GM19395 (cell line): Measurements from ENCODE around the gene PDE6C.

Experiments
- ATAC-seq: cut with Tn5 transposase; IDR thresholded peaks from one replicate; pipeline ENCODE4 v1.9.1; 2021; ENCODE audit warnings: mild to moderate bottlenecking, moderate library complexity; ENCODE audit not compliant: unreplicated experiment

The PDE6C gene

DNA sequence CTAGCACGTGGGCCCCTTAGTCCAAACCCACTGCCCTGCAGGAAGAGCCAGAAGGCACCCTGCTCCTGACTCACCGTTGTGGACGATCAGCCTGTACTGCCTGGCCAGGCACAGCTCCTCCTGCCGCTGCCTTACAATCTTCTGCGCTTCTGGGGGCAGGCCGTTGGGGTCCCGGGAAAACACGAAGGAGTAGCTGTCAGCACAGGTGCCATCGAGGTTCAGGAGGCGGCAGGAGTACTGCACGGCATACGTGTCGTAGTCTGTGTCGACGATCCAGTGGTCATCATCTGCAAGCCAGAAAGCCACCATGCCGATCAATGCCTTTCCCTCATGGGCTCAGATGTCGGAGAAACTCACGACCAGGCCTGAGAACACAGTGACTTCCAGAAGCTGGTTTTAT lies 18.6 kb upstream of the PDE6C start:
- ATAC-seq, result no peak

GRCh38 chr10:93594518-93594917 lies 17.8 kb upstream of the PDE6C start:
- no peak for ATAC-seq

DNA sequence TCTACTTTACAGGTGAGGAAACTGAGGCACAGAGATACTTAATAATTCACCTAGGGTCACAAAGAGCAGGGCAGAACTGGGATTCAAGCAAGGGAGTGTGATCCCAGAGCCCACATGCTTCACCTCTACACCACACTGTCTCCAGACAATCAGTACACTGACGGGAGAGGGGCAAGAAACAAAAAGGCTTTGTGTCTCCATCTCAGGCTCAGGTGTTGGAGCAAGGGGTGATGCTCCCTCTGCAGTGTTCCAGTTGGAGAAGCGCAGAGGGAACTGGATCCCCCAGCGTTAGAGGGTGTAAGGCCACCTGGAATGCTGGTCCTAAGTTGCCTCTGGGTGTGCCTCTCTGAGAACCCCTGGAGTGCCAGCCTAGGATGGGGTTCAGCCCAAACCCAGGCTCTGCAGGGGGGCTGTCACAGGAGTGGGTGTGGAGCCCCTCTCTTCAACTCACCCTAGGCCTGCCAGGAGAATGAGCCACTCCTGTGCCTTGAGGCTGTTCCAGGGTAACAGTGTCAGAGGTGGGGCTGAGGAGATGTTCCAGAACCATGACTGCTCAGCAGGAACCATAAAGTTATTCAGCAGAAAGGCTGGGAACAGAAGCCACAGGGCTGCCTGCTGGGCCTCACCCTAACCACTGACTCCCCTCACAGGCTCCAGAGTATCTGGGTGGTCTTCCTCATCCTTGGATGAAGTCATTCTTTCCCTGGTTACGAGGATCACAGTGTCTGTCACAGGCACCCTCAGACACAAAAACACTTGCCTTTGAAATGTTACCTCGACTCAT lies 16.8 kb upstream of the PDE6C start:
- ATAC-seq, result no peak

DNA sequence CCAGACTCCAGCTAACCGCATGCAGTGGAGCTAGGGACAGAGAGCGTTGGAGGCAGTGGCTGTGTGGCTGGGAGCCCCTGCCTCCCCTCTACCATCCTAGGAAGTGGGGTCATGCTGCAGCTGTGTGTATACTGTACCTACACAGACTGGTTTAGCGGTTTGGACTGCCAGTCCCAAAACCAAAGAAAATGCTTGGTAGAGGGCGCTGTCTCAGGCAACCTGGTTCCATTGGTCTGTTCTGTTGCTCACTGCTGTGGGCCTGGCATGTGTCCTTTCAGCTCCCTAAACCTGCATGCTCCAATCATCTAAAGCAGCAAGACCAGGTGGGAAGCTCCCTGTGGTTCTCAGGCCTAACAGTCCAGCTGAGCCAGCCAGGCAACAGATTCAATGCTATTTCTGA lies 15.8 kb upstream of the PDE6C start:
- ATAC-seq, result no peak

DNA sequence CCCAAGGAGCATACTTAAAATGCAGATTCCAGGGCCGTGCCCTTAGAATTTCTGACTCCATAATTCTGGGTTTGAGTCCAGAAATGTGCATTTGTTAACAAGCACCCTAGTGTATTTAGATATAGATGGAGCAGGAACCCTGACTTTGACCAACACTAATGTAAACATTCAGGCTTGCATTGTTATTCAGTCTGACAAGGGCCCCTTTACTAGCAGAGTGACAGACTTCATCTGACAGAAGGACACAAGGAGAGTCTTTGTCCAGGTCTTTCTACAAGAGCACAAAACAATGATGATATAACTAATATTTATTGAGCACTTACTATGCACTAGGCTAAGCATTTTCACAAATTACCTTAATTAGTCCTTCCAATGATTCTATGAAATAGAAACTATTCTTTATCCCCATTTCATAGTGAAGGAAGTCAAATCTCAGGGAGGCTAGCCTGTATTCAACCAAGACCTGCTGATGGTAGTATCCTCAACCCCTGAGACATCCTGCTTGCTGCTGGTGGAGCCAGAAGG lies 15.2 kb upstream of the PDE6C start:
- no peak for ATAC-seq

- ATAC-seq, result no peak
Observed at GRCh38 chr10:93598157-93598556, 14.2 kb upstream of the PDE6C start.

GRCh38 chr10:93599335-93599734 lies 13.0 kb upstream of the PDE6C start:
- no peak for ATAC-seq

DNA sequence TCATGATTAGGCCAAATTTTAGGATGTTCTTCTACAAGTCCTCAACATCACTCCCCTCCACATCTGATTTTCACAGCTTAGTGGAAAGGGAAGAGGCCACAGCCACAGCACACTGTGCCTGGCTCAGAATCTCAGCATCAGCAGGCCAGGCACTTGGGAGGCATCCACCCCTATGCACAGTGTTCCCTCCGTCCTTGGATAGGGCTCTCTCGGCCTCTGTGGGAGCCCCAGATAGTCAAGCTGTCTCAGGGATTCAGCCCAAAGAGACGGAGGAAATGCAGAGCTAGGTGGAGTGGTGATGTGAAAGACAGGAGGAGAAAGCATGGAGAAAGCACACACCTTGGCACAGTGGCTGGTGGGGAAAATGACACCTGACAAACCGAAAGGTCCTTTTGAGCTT lies 12.6 kb upstream of the PDE6C start:
- ATAC-seq, result no peak

- ATAC-seq, result no peak
Observed at GRCh38 chr10:93600446-93601145, 11.7 kb upstream of the PDE6C start.

GRCh38 chr10:93601146-93601773 lies 11.1 kb upstream of the PDE6C start, which contains the start of gene RBP4:
Gene RBP4, minus strand, starts transcription at chr10:93601235. Its CDS starts 207 bp downstream, at chr10:93601028.
- no peak for ATAC-seq

GRCh38 chr10:93601774-93602162 lies 10.6 kb upstream of the PDE6C start:
- ATAC-seq, result no peak

DNA sequence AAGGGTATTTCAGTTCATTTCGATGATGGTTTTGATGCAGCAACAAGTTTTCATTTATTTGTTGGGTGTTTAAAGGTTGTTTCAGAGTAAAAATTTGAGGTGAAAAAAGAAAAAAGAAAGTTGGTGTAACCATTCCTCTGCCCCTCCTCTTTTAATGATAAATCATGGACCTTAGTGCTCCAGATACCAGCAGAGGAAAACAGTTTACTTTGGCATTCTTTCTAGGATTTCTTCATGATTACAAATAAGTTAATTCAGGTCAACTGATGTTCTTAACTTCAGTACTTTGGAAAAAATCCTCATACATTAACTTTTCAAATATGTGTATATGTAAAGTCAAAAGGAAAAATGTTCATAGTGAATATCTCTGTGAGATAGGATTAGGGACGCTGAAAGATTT lies 9.3 kb upstream of the PDE6C start:
- no peak for ATAC-seq

- no peak for ATAC-seq
Observed at GRCh38 chr10:93604146-93604545, 8.2 kb upstream of the PDE6C start.

DNA sequence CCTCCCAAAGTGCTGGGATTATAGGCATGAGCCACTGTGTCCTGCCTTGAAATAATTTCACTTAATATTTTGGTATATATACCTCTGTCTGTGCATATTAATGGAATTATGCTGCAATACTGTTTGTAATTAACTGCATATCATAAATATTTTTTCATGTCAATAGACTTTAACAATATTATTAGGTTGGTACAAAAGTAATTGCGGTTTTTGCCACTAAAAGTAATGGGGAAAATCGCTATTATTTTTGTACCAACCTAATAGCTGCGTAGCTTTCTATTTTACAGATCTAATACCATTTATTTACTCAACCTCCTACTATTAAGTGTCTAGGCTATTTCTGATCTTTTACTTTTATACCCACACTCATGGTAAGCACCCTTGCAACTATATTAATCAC lies 3.9 kb upstream of the PDE6C start:
- no peak for ATAC-seq

DNA sequence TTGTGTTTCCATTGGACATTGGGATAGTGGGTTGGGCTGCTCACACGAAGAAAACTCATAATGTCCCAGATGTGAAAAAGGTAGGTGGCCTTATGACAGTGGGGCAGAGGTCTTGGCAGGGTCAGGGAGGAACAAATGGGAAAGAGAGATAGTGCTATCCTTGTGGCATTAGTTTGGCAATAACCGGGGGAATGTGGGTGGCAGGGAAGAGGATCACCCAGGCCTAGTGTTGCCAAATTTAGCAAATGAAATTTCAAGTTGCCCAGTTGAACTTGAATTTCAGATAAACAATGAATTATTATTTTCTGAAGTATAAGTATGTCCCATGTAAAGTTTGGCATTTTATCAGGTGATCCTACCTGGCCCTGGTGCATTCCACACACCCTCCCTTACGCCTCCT lies 789 bp downstream of the PDE6C start:
- no peak for ATAC-seq

DNA sequence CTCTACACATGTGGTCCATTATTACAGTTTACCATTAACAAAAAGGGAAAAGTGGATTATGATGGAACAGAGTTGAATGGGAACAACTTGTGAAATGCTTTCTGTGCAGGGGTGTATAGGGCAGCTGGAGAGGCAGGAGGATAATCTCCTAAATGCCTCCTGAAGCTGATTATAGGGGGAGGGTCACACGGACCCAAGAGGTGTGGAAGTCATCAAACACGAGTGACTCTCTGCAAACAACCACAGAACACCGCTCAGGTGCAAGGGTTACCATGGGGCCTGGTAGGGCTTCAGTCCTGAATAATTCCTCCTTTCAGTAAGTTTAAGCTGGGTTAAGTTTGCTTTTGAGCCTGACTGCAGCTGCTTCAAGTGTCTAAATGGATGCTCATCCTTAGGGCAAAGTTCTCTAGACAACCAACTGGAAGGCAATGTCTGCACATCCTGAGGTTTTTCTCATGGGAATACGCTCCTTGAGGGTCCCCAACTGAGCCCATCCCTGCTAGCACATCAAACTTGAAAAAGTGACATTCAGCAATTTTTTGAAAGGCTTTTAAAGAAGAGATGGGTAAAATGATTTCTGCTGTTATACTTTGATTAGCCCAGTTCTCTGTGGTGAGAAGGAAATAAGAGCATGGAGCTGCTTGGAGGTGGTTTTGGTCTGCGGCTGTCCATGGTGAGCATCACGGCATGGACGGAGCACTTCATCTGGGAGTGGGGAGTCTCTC lies 1.9 kb downstream of the PDE6C start:
- ATAC-seq, result no peak

DNA sequence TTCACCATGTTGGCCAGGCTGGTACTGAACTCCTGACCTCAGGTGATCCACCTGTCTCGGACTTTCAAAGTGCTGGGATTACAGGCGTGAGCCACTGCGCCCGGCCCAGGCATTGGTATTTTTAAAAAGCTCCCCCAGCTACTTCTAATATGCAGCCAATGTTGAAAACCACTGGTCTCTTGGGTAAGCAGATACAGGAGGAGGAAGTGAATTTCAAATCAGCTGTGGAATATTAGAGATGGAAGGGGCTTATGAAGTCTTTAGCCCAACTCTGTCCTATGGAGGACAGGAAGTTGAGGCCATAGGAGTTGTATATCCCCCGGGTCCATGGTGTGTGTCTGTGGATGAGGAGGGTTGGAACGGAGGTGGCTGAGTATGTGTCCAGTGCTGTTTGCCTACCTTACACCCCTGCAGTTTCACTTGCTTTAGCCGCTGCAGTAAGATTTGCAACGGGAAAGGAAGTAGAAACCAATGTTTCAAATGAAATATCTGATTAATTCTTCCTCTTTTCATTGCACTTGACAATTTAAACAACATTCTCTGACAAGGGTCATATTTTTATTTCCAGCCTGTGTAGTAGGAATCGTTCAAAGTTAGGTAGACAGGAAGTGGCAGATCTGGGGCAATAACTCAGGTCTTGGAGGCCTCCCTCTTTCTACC lies 3.4 kb downstream of the PDE6C start:
- ATAC-seq, result no peak

DNA sequence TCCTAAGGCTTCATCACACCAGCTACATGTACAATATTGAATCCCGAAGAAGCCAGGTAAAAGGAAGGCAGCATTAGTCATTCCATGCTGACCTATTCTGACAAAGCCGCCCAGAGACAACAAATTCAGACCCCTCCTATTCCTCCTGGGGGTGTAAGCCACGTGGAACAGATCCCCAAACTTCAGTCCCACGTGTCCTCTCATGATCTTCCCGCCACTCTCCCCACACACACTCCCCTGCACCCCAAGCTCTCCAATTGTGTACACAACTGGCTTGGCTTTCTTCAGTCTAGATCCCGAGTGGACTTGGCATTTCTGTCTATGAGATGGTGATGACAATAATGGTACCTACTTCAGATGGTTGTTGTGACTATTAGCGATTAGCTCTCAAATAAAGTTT lies 8.6 kb downstream of the PDE6C start:
- no peak for ATAC-seq

DNA sequence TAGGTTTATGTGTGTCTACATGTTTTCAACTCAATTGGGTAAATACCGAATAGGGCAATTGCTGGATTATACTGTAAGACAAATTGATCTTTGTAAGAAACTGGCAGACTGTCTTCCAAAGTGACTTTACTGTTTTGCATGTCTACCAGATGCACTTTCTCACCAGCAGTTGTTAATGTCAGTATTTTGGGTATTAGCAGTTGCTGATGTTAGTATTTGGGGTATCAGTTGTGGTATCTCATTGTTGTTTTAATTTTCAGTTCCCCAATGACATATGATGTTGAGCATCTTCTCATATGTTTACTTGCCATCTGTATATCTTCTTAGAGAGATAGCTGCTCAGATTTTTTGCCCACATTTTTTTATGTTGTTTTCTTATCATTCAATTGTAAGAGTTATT lies 10.6 kb downstream of the PDE6C start:
- no peak for ATAC-seq

DNA sequence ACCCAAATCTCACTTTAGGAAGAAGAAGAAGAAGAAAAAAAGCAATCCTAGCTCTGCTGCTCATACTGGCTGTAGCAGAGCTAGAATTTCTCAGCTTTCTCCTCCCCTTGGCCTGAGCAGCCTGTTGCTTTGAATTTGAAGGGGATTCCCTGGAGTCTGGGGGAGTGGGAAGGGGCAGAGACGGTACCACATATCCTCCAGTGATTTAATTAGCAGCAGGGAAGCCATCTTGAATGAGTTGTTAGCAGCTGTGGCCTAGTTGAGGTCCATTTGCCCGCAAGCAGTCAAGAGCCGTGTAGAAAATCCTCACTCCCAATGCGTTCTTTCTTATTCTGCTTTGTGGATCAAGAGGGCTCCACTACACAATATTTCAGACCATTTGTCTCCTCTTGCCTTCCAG lies 16.5 kb downstream of the PDE6C start:
- ATAC-seq, result no peak
